ENCODE measurements around the gene COL4A6. TPM values are rescaled to one million over a fixed set of nuclear protein-coding genes. Genes with fewer than 3 reads are reported as not detected.

The COL4A6 gene
- total RNA-seq, 1 donor from 2014 or later: 1.8 TPM

DNA sequence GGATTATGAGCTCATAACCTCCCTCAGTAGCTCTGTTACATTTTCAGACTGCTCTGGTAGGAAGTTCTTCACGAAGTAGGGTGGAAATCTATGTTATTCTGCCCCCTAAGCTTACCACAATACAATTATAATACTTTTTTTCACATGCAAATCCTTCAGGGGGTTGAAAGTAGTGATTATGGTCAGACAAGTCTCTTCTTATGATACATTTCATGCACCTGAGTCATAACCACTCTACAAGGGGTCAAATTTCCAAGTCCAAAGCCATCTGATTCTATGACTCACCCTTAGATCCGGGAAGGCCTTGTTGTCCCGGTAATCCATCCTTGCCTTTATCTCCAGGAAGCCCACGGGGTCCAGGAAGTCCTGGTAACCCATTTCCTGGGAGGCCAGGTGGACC is 251.4 kb downstream of the COL4A6 start:
- intact Hi-C loops (cut with DNase I): no loop called here
- Histone ChIP-seq H3K4me1 (no peaks in the 10 kb centered on the region), H3K36me3 (no peaks in the 10 kb centered on the region), H3K4me3 (no peak overlapping the region), H3K9me3 (no peaks in the 10 kb centered on the region), H3K27me3 (no peaks in the 10 kb centered on the region), H3K27ac (no peak overlapping the region)
- ATAC-seq (no peak), DNase-seq (no peak)
- TF ChIP-seq, protein P1, sequence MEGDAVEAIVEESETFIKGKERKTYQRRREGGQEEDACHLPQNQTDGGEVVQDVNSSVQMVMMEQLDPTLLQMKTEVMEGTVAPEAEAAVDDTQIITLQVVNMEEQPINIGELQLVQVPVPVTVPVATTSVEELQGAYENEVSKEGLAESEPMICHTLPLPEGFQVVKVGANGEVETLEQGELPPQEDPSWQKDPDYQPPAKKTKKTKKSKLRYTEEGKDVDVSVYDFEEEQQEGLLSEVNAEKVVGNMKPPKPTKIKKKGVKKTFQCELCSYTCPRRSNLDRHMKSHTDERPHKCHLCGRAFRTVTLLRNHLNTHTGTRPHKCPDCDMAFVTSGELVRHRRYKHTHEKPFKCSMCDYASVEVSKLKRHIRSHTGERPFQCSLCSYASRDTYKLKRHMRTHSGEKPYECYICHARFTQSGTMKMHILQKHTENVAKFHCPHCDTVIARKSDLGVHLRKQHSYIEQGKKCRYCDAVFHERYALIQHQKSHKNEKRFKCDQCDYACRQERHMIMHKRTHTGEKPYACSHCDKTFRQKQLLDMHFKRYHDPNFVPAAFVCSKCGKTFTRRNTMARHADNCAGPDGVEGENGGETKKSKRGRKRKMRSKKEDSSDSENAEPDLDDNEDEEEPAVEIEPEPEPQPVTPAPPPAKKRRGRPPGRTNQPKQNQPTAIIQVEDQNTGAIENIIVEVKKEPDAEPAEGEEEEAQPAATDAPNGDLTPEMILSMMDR (IDR thresholded peaks at IDR 0.05): no peak

DNA sequence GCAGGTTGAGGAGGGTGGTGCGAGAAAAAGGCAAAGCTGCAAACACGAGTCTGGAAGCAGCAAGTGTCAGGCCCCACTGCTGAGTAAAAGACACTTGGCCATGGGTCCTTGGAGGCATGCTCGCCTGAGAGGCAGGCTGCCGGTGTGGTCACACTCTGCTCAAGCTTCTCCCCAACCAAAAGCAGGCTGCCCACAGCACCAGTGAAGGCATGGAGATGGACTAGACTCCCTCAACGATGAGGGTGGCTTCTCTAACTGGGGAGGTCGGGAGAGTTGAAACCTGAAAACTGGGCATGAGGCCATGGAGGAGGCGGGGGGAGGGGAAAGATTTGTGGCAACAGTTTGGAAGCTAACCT is 260.1 kb downstream of the COL4A6 start:
- DNase-seq (no peak), ATAC-seq (no peak)
- Histone ChIP-seq H3K4me1 (no peaks in the 10 kb centered on the region), H3K4me3 (no peak overlapping the region), H3K27me3 (no peaks in the 10 kb centered on the region), H3K9me3 (no peaks in the 10 kb centered on the region), H3K36me3 (no peaks in the 10 kb centered on the region), H3K27ac (no peak overlapping the region)
- intact Hi-C loops (cut with DNase I): no loop called here
- TF ChIP-seq, protein P1 (IDR thresholded peaks at IDR 0.05): no peak

DNA sequence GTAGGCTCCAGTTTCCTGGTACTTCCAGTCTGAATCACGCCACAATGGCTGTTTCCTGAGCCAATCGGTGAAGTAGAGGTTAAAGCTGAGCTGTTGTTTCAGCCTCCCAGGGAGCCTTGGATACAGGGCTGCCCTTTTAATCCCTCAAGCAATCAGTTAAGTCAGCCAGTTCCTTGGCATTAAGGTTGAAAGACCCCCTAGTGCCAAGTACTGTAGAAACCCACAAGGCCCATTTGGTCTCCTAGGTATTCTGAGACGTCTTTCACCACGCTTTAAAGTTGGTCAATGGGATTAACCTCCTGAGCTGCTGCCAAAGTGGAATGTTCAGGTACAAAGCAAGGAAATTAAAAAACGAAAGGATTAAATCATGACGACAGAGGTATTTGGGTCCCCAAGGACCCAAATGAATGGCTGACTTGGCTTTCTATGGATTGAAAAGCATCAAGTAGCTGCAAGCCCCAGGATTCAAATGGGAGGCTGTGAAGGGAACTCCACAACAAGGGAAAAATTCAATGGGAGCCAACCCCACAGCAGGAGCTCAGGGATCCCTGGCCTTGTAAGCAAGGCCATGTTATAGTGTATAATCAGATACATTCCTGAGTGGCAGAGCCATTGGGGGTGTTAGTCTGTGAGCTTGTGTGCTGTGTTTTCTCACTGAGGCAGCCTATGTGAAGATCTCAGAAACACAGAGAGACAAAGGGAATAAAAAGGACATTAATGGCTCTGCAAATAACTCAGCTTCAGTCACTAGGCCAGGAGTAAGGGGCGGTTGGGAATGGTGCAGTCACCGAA is 260.7 kb downstream of the COL4A6 start:
- no peak for ATAC-seq
- Histone ChIP-seq H3K27me3 (no peaks in the 10 kb centered on the region), H3K27ac (no peak overlapping the region), H3K9me3 (no peaks in the 10 kb centered on the region), H3K36me3 (no peaks in the 10 kb centered on the region), H3K4me3 (no peak overlapping the region), H3K4me1 (no peaks in the 10 kb centered on the region)
- intact Hi-C loops (cut with DNase I): no loop called here
- TF ChIP-seq, protein P1 (IDR thresholded peaks at IDR 0.05): no peak
- DNase-seq: no peak

DNA sequence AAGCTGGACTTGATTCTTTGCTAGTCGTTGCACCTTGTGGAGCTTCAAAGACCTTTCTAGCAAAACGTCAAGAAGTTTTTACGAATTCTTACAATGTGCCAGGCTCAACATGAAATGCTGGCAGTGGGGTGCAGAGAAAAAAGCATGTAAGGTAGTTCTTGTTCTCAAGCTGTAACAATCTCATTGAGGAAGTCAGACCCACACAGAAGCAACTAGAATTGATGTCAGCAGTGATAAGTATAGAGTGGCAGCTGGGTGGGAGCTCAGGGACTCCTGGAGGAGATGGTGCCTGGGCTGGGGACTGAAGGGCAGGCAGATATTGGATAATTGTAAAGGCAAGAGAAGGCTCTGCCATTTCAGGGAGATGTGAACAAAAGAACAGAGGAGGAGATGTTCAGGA is 264.3 kb downstream of the COL4A6 start:
- no peak for ATAC-seq

DNA sequence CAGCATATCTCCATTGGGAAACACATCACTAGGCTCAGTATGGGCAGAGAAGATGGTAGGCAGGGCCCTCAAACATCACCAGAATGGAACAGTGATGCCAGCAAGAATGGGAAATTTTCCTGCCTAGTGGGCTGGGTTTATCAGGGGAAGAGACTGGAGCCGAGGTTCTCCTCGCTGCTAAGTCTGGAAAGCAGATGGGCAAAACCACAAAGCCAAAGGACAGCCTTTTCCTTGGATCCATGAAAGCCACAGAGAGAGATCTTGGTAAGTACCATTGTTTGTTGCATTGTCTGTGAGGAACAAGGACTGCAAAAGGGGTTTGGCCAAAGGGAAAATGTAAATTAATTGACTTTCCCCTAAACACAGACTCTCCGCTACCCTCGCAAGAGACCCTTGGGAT is 266.6 kb downstream of the COL4A6 start:
- Histone ChIP-seq H3K4me1 (no peaks in the 10 kb centered on the region), H3K4me3 (no peak overlapping the region), H3K27ac (no peak overlapping the region), H3K9me3 (no peaks in the 10 kb centered on the region), H3K27me3 (no peaks in the 10 kb centered on the region), H3K36me3 (no peaks in the 10 kb centered on the region)
- intact Hi-C loops (cut with DNase I): no loop called here
- ATAC-seq: no peak
- DNase-seq: no peak
- TF ChIP-seq, protein P1 (IDR thresholded peaks at IDR 0.05): no peak

More for the DNA sequence above, 264.3 kb downstream of the COL4A6 start:
- Histone ChIP-seq H3K36me3 (no peaks in the 10 kb centered on the region), H3K27ac (no peak overlapping the region), H3K27me3 (no peaks in the 10 kb centered on the region), H3K4me3 (no peak overlapping the region), H3K9me3 (no peaks in the 10 kb centered on the region), H3K4me1 (no peaks in the 10 kb centered on the region)
- intact Hi-C loops (cut with DNase I): no loop called here
- no peak for DNase-seq
- TF ChIP-seq, protein P1 (IDR thresholded peaks at IDR 0.05): no peak

Measured in upper lobe of right lung (tissue), 1 donor.